Hepatocyte (in vitro differentiated cells): Measurements from ENCODE around the gene AGXT. TPM values are rescaled to one million over a fixed set of nuclear protein-coding genes. Genes with fewer than 3 reads are reported as not detected.

Source experiments
- DNase-seq: peaks from one replicate; pipeline ENCODE4 v3.0.0-alpha.2; 2016; ENCODE audit warnings: low spot score
- H2AFZ ChIP-seq: fragments of 200-600 bp; sonication (generic); 2 replicates; pipeline ENCODE4 v1.6.0; 2016; ENCODE audit warnings: antibody characterized with exemption, mild to moderate bottlenecking
- H3K27ac ChIP-seq: fragments of 200-600 bp; sonication (generic); 2 replicates; pipeline ENCODE4 v1.5.1; 2016; ENCODE audit warnings: mild to moderate bottlenecking
- H3K27me3 ChIP-seq: fragments of 200-600 bp; sonication (generic); 2 replicates; pipeline ENCODE4 v1.6.1; 2016
- H3K36me3 ChIP-seq: fragments of 200-600 bp; sonication (generic); replicated peaks from 2 replicates; pipeline ENCODE4 v1.5.1; 2016; ENCODE audit warnings: low read depth; ENCODE audit not compliant: insufficient read depth
- H3K4me1 ChIP-seq: fragments of 200-600 bp; sonication (generic); 2 replicates; pipeline ENCODE4 v1.5.1; 2016; ENCODE audit warnings: mild to moderate bottlenecking, moderate library complexity; ENCODE audit not compliant: insufficient read depth
- H3K4me2 ChIP-seq: fragments of 200-600 bp; sonication (generic); 2 replicates; pipeline ENCODE4 v1.6.0; 2016
- H3K4me3 ChIP-seq: fragments of 200-600 bp; sonication (generic); 2 replicates; pipeline ENCODE4 v1.5.1; 2016; ENCODE audit warnings: mild to moderate bottlenecking
- H3K79me2 ChIP-seq: fragments of 200-600 bp; sonication (generic); 2 replicates; pipeline ENCODE4 v1.6.0; 2017; ENCODE audit warnings: mild to moderate bottlenecking
- H3K9me2 ChIP-seq: fragments of 200-600 bp; sonication (generic); replicated peaks from 2 replicates; pipeline ENCODE4 v1.6.0; 2017; ENCODE audit warnings: mild to moderate bottlenecking; ENCODE audit not compliant: insufficient read depth
- H3K9me3 ChIP-seq: fragments of 200-600 bp; sonication (generic); 2 replicates; pipeline ENCODE4 v1.5.1; 2016; ENCODE audit warnings: low read depth, mild to moderate bottlenecking
- H4K20me1 ChIP-seq: fragments of 200-600 bp; sonication (generic); 2 replicates; pipeline ENCODE4 v1.6.0; 2016; ENCODE audit warnings: mild to moderate bottlenecking; ENCODE audit not compliant: insufficient read depth, poor library complexity, severe bottlenecking
- CTCF ChIP-seq: fragments of 200-600 bp; sonication (generic); IDR thresholded peaks from 2 replicates; pipeline ENCODE4 v1.5.1; 2016; ENCODE audit warnings: antibody characterized with exemption, mild to moderate bottlenecking; ENCODE audit not compliant: poor library complexity
- EZH2 ChIP-seq: fragments of 200-600 bp; sonication (generic); IDR thresholded peaks from 2 replicates; pipeline ENCODE4 v1.6.1; 2016; ENCODE audit warnings: antibody characterized with exemption, mild to moderate bottlenecking, borderline replicate concordance
- EZH2phosphoT487 ChIP-seq: fragments of 200-600 bp; sonication (generic); IDR thresholded peaks from one replicate; pipeline ENCODE4 v1.6.1; 2018; ENCODE audit warnings: antibody characterized with exemption, mild to moderate bottlenecking, low read depth, moderate library complexity; ENCODE audit not compliant: unreplicated experiment, severe bottlenecking
- WGBS: methylation state at CpG from one replicate; pipeline ENCODE4 v1.1.6; 2016; ENCODE audit warnings: low lambda C conversion rate; ENCODE audit errors: missing lambda C conversion rate; 5-methylcytosine and 5-hydroxymethylcytosine counted together
- polyA plus RNA-seq: library from polyadenylated mRNA; unstranded; fragments of >200 nt; fragmentation: Nextera tagmentation; extraction: Ambion mirVana; gene quantifications from 2 replicates; pipeline ENCODE4 v1.2.1, GENCODE V29; 2016
- total RNA-seq: library from RNA; depleted of rRNA; stranded (reverse); fragments of >200 nt; gene quantifications from 2 replicates; pipeline ENCODE4 v1.2.3, GENCODE V29; 2014

AGXT gene
- total and polyA plus RNA-seq, 2 experiments from 2014 or later = 90.8 to 169 TPM

GRCh38 chr2:240916571-240917008, 48.0 kb downstream of the AGXT start:
- H4K20me1 ChIP-seq = no peaks in the 10 kb centered on the region
- peak overlapping the region; percentile 43 for H3K4me2 ChIP-seq
- H3K27me3 ChIP-seq = peaks cover 11% of the 10 kb centered on the region
- H3K36me3 ChIP-seq = no peaks in the 10 kb centered on the region
- DNase-seq = peak; percentile 79
- H3K9me2 ChIP-seq = no peaks in the 10 kb centered on the region
- H3K4me3 ChIP-seq = no peak overlapping the region
- H3K27ac ChIP-seq = peak overlapping the region; percentile 72
- TF ChIP-seq EZH2 = no peak
- H3K79me2 ChIP-seq = no peaks in the 10 kb centered on the region
- no peak overlapping the region for H2AFZ ChIP-seq
- 1% methylated on average over 17 of the region's 24 CpGs for WGBS
- no peaks in the 10 kb centered on the region for H3K9me3 ChIP-seq
- H3K4me1 ChIP-seq = peaks cover 20% of the 10 kb centered on the region

- DNase-seq = no peak
- Histone ChIP-seq H3K4me2 (peak overlapping the region; percentile 43), H3K27ac (peak overlapping the region; percentile 72), H3K4me1 (peaks cover 20% of the 10 kb centered on the region), H2AFZ (no peak overlapping the region), H3K4me3 (no peak overlapping the region), H3K79me2 (no peaks in the 10 kb centered on the region), H3K9me3 (no peaks in the 10 kb centered on the region), H4K20me1 (no peaks in the 10 kb centered on the region), H3K36me3 (no peaks in the 10 kb centered on the region), H3K9me2 (no peaks in the 10 kb centered on the region), H3K27me3 (peaks cover 11% of the 10 kb centered on the region)
- TF ChIP-seq EZH2 (no peak), EZH2phosphoT487 (no peak), CTCF (no peak)
- 80% methylated on average over 17 of the region's 20 CpGs for WGBS
These were observed 48.5 kb downstream of the AGXT start for GRCh38 chr2:240917009-240917683.

GRCh38 chr2:240917684-240918257, 49.1 kb downstream of the AGXT start:
- Histone ChIP-seq H3K4me1 (peaks cover 20% of the 10 kb centered on the region), H2AFZ (no peak overlapping the region)
- 87% methylated on average over 10 of the region's 10 CpGs for WGBS

More at GRCh38 chr2:240917684-240918257, 49.1 kb downstream of the AGXT start:
- DNase-seq = no peak
- no peak overlapping the region for H3K27ac ChIP-seq
- no peaks in the 10 kb centered on the region for H4K20me1 ChIP-seq
- H3K9me2 ChIP-seq = no peaks in the 10 kb centered on the region
- H3K9me3 ChIP-seq = no peaks in the 10 kb centered on the region
- no peaks in the 10 kb centered on the region for H3K36me3 ChIP-seq
- H3K27me3 ChIP-seq = peaks cover 11% of the 10 kb centered on the region
- no peaks in the 10 kb centered on the region for H3K79me2 ChIP-seq
- TF ChIP-seq EZH2phosphoT487 (no peak), CTCF (no peak), EZH2 (no peak)
- H3K4me3 ChIP-seq = no peak overlapping the region
- H3K4me2 ChIP-seq = no peak overlapping the region
